Endometrial microvascular endothelial cells (primary cell): ENCODE data around the gene P2RX3. TPM values are rescaled to one million over a fixed set of nuclear protein-coding genes. Genes with fewer than 3 reads are reported as not detected.

ENCODE experiments used
- in situ Hi-C: cut with HindIII; loops from 2 replicates; pipeline ENCODE4 v1.10.0; 2017; ENCODE audit warnings: low sequenced_read_pairs, low pct_unique_long_range_greater_than_20kb; ENCODE audit errors: inconsistent ontology term
- total RNA-seq: library from RNA; depleted of rRNA; stranded (reverse); fragments of >200 nt; gene quantifications from one replicate; pipeline ENCODE4 v1.2.3, GENCODE V29; 2015; ENCODE audit errors: inconsistent ontology term

P2RX3 gene
- total RNA-seq, 1 donor from 2014 or later: not detected

DNA sequence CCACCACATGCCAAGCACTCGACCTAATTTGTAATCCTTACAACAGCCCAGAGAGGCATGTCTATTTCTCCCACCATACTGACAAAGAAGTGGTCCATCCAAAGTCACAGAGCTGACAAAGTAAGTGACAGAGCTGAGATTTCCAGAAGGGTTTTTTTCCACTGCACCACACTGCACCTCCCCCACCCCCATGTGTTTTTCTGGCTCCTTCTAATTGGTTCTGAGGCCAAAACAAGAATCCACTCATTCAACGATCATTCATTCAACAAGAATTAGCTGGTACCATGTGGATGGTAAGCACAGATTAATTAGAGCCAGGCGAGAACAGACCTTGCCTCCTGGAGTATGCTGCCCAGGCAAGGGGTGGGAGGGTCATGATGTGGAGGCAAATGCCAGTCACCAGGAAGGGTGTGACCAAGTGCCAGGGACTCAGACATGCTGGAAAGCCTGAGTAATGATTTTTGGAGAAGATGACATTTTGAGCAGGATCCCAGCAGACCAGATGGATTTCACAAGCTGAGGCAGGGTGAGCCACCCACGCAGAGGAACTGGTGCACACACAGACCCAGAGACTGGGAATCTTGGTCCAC lies 67.2 kb downstream of the P2RX3 start:
- in situ Hi-C loops: no loop called here

DNA sequence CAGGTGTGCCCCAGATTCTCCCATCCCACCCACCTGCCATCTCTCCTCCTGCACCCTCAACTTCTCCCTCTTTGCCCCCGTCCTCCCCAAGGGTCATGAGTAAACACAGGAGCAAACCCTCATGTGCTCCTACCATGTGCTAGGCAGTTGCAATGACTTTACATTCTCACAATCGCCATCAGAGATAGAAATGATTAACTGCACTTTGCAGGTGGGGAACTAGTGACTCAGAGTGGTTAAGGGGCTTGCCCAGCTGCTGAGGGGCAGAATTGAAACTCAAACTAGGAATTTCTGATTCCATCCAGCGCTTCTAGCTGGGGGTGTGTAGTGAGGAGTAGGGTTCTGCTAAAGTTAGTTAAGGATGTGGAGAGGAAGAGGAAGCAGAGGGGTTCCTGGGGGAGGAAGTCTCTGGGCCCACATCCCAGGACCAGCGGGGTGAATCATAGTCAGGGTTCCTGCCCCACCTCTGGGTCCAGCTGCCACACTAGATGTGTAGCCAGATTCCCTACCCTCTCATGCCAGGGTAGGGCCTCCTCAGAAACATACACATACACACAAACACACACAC lies 68.3 kb downstream of the P2RX3 start:
- in situ Hi-C loops: no loop called here

DNA sequence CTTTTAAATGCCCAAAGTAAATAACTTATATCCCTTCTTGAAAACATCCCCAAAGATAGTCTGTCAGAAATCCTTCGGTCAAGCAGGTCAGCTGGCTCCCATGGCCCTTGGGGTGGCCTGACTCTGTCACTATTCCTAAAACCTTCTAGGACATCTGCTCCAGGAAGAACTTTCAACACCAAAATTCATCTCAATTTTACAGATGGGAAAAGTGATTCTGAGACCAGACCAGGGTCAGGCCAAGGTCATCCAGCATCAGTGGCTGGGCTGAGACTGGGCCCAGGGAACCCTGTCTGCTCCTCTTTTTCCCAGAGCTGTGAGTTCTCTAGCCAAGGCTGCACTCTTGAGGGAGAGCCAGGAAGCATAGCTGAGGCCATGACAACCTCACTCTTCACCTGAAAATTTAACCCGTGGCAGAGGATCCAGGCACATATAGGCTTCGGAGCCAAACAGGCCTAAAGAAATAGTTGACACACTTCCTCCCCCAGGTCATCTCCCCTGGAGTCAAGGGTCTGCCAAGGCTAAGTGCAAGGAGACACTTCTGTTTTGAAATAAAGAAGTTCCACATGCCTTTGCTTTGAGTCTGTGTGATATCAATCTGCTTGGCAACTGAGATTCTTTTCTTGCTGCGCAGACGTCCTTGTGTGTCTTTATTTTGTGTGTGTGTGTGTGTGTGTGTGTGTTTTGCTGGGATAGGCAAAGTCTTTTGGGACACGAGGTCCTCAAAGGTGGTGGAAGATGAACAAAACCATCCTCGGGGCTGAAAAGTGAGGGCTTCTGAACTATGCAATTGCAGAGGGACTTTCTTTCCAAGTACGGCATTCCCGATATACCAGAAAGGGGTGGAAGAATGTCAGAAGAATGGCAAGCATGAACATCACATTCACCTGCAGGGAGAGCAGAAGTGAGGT lies 69.1 kb downstream of the P2RX3 start:
- in situ Hi-C loops: no loop called here

DNA sequence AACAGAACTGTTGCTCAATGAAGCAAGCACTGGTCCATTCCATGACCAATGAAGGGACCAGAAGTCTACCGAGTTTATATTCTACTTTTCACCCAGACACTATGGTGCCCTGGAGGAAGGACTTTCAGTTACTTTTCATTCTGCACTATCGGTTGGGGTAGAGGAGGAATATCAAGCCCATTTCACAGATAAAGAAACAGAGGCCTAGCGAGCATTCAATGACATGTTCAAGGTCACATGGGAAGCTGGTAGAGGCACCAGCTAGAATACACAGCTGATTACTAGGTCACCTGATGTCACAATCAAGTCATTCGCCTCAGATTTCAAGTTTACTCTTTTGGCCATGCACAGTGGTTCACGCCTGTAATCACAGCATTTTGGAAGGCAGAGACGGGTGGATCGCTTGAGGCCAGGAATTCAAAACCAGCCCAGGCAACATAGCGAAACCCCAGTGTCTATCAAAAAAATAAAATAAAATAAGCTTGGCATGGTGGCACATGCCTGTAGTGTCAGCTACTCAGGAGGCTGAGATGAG lies 69.9 kb downstream of the P2RX3 start:
- in situ Hi-C loops: no loop called here

DNA sequence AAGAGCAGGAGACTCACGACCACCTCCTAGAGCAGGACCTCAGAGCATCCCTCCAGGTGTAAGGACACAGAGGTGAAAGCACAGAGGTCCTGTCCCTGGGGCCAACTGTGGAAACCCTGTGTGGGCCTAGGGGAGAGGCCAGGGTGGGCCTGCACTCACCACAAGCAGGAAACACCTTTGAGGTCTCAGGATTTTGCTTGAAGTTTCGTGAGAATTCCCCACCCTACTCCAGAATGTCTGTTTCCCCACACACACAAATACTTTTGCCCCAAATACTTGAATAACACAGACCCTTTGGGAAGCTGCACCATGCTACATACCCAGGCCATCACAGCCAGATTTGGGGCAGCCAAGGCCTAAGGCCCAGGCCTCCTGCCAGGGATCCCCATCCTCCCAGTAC lies 70.6 kb downstream of the P2RX3 start:
- in situ Hi-C loops: no loop called here

GRCh38 chr11:57409321-57410100 lies 71.4 kb downstream of the P2RX3 start:
- in situ Hi-C loops: no loop called here

GRCh38 chr11:57410287-57410686 lies 72.1 kb downstream of the P2RX3 start:
- in situ Hi-C loops: no loop called here

- in situ Hi-C loops: no loop called here
These were observed 75.5 kb downstream of the P2RX3 start for GRCh38 chr11:57413681-57414080.

DNA sequence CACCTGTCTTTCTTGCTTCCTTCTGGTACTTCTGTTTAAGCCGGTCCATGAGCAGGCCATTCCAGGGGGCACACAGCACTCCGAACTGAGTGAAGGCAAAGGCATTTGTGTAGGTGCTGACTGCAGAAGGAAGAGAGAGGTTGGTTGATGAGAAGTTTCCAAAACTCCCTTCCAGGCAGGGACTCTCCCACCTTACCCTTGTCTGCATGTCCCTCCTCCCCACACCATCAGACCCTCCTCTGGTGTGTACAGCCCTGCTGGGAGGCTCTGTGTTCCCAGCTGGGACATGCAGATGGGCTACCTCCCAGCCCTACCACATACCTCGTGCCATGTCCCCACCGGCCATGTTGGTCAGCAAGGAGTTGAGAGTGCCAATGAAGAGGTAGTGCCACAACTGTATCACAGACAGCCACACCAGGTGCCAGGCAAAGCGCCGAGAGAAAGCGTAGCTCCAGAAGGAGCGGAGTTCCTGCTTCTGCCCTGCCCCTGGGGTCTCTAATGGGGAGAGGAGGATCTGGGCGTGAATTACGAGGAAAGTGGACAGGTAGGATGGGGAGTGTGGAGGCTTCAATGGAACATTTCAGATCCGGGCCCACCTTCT lies 76.6 kb downstream of the P2RX3 start:
- in situ Hi-C loops: no loop called here

DNA sequence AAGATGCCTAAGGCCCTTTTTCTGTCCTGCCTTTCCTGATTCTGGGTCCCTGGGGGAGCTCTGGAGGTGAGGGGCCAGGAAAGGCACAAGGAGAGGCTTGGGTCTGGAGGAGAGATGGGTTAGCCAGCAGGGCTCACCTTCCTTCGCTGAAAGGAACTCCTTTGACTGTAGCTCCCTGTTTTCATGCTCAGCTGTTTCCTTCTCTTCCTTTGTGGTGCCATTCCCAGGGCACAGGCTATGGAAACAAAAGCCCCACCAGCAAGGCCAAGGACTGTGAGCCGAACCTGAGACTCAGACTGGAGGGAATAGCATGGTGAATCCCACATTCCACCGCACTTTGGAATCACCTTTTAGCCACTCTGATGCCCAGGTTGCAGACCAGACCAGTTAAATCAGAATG lies 78.3 kb downstream of the P2RX3 start:
- in situ Hi-C loops: no loop called here

DNA sequence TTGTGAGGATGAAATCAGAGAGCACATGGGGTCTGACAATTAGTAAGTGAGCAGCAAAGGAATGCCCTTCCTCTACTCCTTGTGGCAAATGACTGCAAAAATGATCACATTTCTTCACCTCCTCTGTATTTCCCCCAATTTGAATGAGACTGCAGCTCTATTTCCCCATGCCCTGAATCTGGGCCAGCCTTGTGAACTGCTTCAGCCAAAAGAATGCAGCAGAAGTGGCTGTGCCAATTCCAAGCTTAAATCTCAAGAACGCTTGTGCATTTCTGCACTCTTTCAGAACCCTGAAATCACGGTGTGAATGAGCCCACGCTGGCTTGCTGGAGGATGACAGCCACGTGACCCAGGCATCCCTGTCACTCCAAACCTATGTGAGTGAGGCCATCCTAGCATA lies 78.9 kb downstream of the P2RX3 start:
- in situ Hi-C loops: no loop called here

DNA sequence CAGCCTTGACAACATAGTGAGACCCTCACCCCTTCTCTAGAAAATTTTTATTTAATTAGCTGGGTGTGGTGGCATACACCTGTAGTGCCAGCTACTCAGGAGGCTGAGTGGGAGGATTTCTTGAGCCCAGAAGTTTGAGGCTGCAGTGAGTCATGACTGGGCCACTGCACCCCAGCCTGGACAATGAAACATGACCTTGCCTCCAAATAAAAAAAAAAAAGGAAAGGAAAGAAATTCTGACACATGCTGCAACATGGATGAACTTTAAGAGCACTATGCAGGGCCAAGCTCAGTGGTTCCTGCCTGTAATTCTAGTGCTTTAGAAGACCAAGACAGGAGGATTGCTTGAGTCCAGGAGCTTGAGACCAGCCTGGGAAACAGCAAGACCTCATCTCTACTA lies 80.0 kb downstream of the P2RX3 start:
- in situ Hi-C loops: no loop called here

- in situ Hi-C loops: no loop called here
These were observed 81.0 kb downstream of the P2RX3 start for GRCh38 chr11:57419146-57419545.

- in situ Hi-C loops: no loop called here
These were observed 82.9 kb downstream of the P2RX3 start for GRCh38 chr11:57421066-57421465.

GRCh38 chr11:57421805-57422204 lies 83.7 kb downstream of the P2RX3 start:
- in situ Hi-C loops: no loop called here
